HUES64 (cell line): ENCODE data around the gene ASS1.

Experiments
- H3K27ac ChIP-seq: 2 replicates; pipeline ENCODE4 v1.7.0; 2013; ENCODE audit warnings: low read depth, low read length, inconsistent platforms
- H3K27me3 ChIP-seq: 2 replicates; pipeline ENCODE4 v1.6.1; 2013; ENCODE audit warnings: mild to moderate bottlenecking, low read length; ENCODE audit not compliant: insufficient read depth
- H3K36me3 ChIP-seq: 2 replicates; pipeline ENCODE4 v1.6.1; 2013; ENCODE audit warnings: mild to moderate bottlenecking, low read length; ENCODE audit not compliant: insufficient read depth
- H3K4me1 ChIP-seq: 2 replicates; pipeline ENCODE4 v1.6.1; 2013; ENCODE audit warnings: mild to moderate bottlenecking, low read length, moderate library complexity; ENCODE audit not compliant: insufficient read depth
- H3K4me3 ChIP-seq: 2 replicates; pipeline ENCODE4 v1.5.1; 2013; ENCODE audit warnings: mild to moderate bottlenecking, low read length, moderate library complexity
- H3K9ac ChIP-seq: 2 replicates; pipeline ENCODE4 v1.6.1; 2013; ENCODE audit warnings: mild to moderate bottlenecking, low read depth, low read length
- H3K9me3 ChIP-seq: 2 replicates; pipeline ENCODE4 v1.6.1; 2013; ENCODE audit warnings: low read depth, low read length; ENCODE audit not compliant: insufficient read depth
- WGBS: fragments of 150-250, 120-280 bp; methylation state at CpG from one replicate; pipeline ENCODE4 v1.1.7; 2013; ENCODE audit warnings: missing lambda C conversion rate; 5-methylcytosine and 5-hydroxymethylcytosine counted together

Gene ASS1

GRCh38 chr9:130406278-130406895, 38.4 kb upstream of the ASS1 start:
- Histone ChIP-seq H3K4me1 (no peaks in the 10 kb centered on the region), H3K9ac (no peak overlapping the region)

DNA sequence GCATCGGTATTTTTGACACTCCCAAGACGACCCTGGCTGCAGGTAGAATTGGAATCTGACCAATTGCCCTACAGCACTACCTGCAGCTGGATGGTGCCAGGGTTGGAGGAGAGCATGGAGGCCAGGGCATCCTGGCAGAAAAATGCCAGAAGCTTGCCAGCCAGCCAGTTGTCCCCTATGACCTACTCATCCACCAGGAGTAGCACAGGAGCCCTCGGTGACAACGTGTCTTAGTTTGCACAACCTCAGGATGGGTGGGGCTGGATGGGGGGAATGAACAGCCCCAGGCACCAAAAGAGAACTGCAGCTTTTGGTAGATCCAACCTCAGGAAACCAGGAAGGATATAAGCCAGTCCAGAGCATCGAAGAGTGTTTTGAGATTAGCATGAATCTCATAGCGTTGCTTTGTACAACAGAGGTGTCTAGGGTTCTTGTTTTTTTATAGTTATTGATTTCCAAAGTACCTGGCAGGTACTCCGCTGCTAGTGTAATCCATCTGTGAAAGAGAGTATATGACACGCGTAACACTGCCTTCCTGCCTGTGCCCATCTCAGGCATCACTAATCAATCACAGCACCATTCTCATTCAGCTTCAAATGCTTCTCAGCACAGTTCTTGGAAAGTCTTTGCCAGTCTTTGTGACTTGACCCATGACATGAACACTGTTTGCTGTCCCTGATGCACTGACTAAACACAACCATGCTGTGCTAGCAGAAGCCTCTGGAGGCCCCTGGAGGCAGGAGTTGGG, 36.7 kb upstream of the ASS1 start:
- H3K27me3 ChIP-seq: no peaks in the 10 kb centered on the region
- no peaks in the 10 kb centered on the region for H3K36me3 ChIP-seq
- no peak overlapping the region for H3K4me3 ChIP-seq
- no peaks in the 10 kb centered on the region for H3K9me3 ChIP-seq
- H3K4me1 ChIP-seq: no peaks in the 10 kb centered on the region
- H3K9ac ChIP-seq: no peak overlapping the region
- no peak overlapping the region for H3K27ac ChIP-seq
- 93% methylated on average over 9 of the region's 9 CpGs for WGBS

More at GRCh38 chr9:130406278-130406895, 38.4 kb upstream of the ASS1 start:
- H3K27ac ChIP-seq: no peak overlapping the region
- WGBS: 82% methylated on average over 10 of the region's 10 CpGs
- no peaks in the 10 kb centered on the region for H3K27me3 ChIP-seq
- no peak overlapping the region for H3K4me3 ChIP-seq
- no peaks in the 10 kb centered on the region for H3K9me3 ChIP-seq
- H3K36me3 ChIP-seq: no peaks in the 10 kb centered on the region

GRCh38 chr9:130408669-130409068, 36.1 kb upstream of the ASS1 start:
- 84% methylated on average over 9 of the region's 9 CpGs for WGBS

GRCh38 chr9:130409246-130409645, 35.5 kb upstream of the ASS1 start:
- H3K36me3 ChIP-seq: no peaks in the 10 kb centered on the region
- H3K4me3 ChIP-seq: no peak overlapping the region
- no peaks in the 10 kb centered on the region for H3K27me3 ChIP-seq
- 70% methylated on average over 4 of the region's 4 CpGs for WGBS
- H3K27ac ChIP-seq: no peak overlapping the region
- no peak overlapping the region for H3K9ac ChIP-seq
- H3K9me3 ChIP-seq: no peaks in the 10 kb centered on the region
- no peaks in the 10 kb centered on the region for H3K4me1 ChIP-seq

More at GRCh38 chr9:130408669-130409068, 36.1 kb upstream of the ASS1 start:
- no peaks in the 10 kb centered on the region for H3K36me3 ChIP-seq
- no peaks in the 10 kb centered on the region for H3K27me3 ChIP-seq
- no peak overlapping the region for H3K4me3 ChIP-seq
- H3K9me3 ChIP-seq: no peaks in the 10 kb centered on the region
- no peak overlapping the region for H3K9ac ChIP-seq
- no peak overlapping the region for H3K27ac ChIP-seq
- no peaks in the 10 kb centered on the region for H3K4me1 ChIP-seq

DNA sequence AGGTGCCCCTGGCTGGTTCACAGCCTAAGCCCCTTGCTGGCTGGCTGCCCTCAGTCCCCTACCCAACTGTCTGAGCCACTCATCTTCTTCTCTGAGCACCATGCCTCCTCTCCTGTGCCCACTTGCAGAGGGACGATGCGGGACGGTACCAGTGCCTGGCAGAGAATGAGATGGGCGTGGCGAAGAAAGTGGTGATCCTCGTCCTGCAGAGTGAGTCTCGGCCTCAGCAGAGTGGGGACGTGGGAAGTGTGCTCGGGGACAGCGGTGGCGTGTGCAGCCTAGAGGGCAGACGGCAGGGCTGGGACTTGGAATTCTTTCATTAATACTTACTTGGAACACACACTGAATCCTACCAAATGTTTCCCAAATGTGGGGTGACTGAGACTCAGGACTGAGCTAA, 34.3 kb upstream of the ASS1 start:
- no peaks in the 10 kb centered on the region for H3K27me3 ChIP-seq
- H3K36me3 ChIP-seq: no peaks in the 10 kb centered on the region
- no peak overlapping the region for H3K9ac ChIP-seq
- H3K4me1 ChIP-seq: no peaks in the 10 kb centered on the region
- H3K27ac ChIP-seq: no peak overlapping the region
- H3K4me3 ChIP-seq: no peak overlapping the region
- WGBS: 86% methylated on average over 12 of the region's 12 CpGs
- H3K9me3 ChIP-seq: no peaks in the 10 kb centered on the region

- no peak overlapping the region for H3K27ac ChIP-seq
- H3K27me3 ChIP-seq: no peaks in the 10 kb centered on the region
- H3K9me3 ChIP-seq: no peaks in the 10 kb centered on the region
- no peaks in the 10 kb centered on the region for H3K4me1 ChIP-seq
- WGBS: 95% methylated on average over 3 of the region's 3 CpGs
- no peak overlapping the region for H3K4me3 ChIP-seq
- H3K9ac ChIP-seq: no peak overlapping the region
- H3K36me3 ChIP-seq: no peaks in the 10 kb centered on the region
Observed at GRCh38 chr9:130411566-130411915, 33.2 kb upstream of the ASS1 start.

DNA sequence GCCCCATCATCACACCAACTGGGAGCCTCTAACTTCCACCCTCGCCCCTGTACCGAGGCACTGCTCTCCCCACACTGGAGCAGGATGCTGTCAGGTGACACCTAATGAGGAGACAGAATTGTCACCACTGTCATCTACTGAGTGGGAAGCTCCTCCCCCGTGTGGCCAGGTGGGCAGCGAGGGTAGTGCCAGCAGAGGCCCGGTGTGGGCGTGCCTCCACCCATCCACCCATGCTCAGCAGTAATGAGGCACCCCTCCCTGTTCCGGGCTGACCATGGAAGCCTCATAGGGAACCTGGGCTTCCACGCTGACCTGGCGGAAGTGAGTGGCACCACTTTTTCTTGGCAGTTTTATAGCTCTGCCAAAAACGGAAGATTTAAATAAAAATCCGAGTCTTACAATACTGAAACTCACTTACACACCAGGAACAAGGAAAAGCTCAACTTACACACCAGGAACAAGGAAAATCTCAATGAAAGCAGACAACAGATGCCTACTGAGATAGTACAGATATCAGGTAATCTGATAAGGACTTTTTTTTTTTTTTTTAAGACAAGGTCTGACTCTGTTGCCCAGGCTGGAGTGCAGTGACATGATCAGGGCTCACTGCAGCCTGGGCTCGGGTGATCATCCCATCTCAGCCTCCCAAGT, 30.6 kb upstream of the ASS1 start:
- no peak overlapping the region for H3K27ac ChIP-seq
- WGBS: 91% methylated on average over 12 of the region's 12 CpGs
- H3K9ac ChIP-seq: no peak overlapping the region
- no peak overlapping the region for H3K4me3 ChIP-seq
- H3K9me3 ChIP-seq: no peaks in the 10 kb centered on the region
- no peaks in the 10 kb centered on the region for H3K4me1 ChIP-seq
- H3K36me3 ChIP-seq: no peaks in the 10 kb centered on the region
- H3K27me3 ChIP-seq: no peaks in the 10 kb centered on the region

- Histone ChIP-seq H3K36me3 (no peaks in the 10 kb centered on the region), H3K9me3 (no peaks in the 10 kb centered on the region), H3K27ac (no peak overlapping the region), H3K4me3 (no peak overlapping the region), H3K27me3 (no peaks in the 10 kb centered on the region), H3K4me1 (no peaks in the 10 kb centered on the region), H3K9ac (no peak overlapping the region)
- 90% methylated on average over 11 of the region's 11 CpGs for WGBS
Observed at GRCh38 chr9:130414910-130415746, 29.6 kb upstream of the ASS1 start.

DNA sequence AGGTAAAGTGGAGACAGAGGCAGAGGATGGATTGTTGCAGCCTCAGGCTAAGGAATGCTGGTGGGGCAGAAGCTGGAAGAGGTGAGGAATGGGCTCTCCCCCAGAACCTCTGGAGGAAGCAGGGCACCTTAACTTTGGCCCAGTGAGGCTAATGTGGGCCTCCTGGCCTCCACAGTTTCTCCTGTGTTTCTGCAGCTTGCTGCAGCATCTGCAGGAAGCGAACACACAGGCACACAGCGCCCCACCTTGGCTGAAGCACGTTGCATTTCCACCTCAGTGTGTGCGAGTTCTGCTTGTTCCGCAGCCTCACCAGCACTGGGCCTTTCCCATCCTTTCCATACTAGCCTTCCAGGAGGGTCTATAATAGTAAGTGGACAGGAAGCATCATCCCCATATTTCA, 27.2 kb upstream of the ASS1 start:
- no peak overlapping the region for H3K9ac ChIP-seq
- peaks cover 17% of the 10 kb centered on the region for H3K4me1 ChIP-seq
- no peaks in the 10 kb centered on the region for H3K36me3 ChIP-seq
- no peak overlapping the region for H3K4me3 ChIP-seq
- no peaks in the 10 kb centered on the region for H3K9me3 ChIP-seq
- H3K27ac ChIP-seq: no peak overlapping the region
- no peaks in the 10 kb centered on the region for H3K27me3 ChIP-seq
- 67% methylated on average over 5 of the region's 5 CpGs for WGBS

DNA sequence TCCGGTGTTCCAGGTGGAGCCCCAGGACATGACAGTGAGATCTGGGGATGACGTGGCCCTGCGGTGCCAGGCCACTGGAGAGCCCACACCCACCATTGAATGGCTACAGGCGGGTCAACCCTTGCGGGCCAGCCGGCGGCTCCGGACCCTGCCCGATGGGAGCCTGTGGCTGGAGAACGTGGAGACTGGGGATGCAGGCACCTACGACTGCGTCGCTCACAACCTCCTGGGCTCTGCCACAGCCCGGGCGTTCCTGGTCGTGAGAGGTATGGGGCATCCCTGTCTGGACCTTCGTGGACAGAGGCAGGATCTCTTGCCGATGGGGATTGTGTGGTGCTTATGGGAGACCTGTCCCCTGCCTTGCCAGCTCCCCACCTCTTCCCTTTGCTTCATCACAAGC, 26.0 kb upstream of the ASS1 start:
- 95% methylated on average over 16 of the region's 18 CpGs for WGBS
- no peaks in the 10 kb centered on the region for H3K9me3 ChIP-seq
- H3K9ac ChIP-seq: no peak overlapping the region
- no peak overlapping the region for H3K27ac ChIP-seq
- H3K36me3 ChIP-seq: no peaks in the 10 kb centered on the region
- peaks cover 17% of the 10 kb centered on the region for H3K4me1 ChIP-seq
- H3K4me3 ChIP-seq: no peak overlapping the region
- no peaks in the 10 kb centered on the region for H3K27me3 ChIP-seq

- H3K4me1 ChIP-seq: peaks cover 17% of the 10 kb centered on the region
- H3K9ac ChIP-seq: no peak overlapping the region
- no peaks in the 10 kb centered on the region for H3K9me3 ChIP-seq
- H3K27me3 ChIP-seq: no peaks in the 10 kb centered on the region
- H3K4me3 ChIP-seq: no peak overlapping the region
- WGBS: 93% methylated on average over 8 of the region's 8 CpGs
- H3K36me3 ChIP-seq: no peaks in the 10 kb centered on the region
- no peak overlapping the region for H3K27ac ChIP-seq
Observed at GRCh38 chr9:130419521-130420035, 25.2 kb upstream of the ASS1 start.
